GM12878 (cell line): ENCODE measurements around the gene UPP2. TPM values are rescaled to one million over a fixed set of nuclear protein-coding genes. Genes with fewer than 3 reads are reported as not detected.

ENCODE experiments used
- ATAC-seq: fragments of 200-7000 bp; cut with Tn5 transposase; 3 replicates; pipeline ENCODE4 v1.9.1; 2020; ENCODE audit warnings: mild to moderate bottlenecking, moderate library complexity
- BruUV-seq: library from RNA; stranded (reverse); fragments of 400-500 nt; replicated peaks from 2 replicates; lab custom pipeline; 2021; lab: Mats Ljungman, UMichigan
- CTCF ChIA-PET: fragments of 300-600 bp; sonication (Branson Sonifier 250); formaldehyde crosslinking; extraction: SDS; loops from one replicate; lab custom pipeline; 2021; ENCODE audit warnings: inconsistent platforms; lab: Yijun Ruan, JAX
- POLR2A ChIA-PET: fragments of 350-600 bp; formaldehyde crosslinking; extraction: SDS; loops from one replicate; lab custom pipeline; 2021; ENCODE audit warnings: inconsistent platforms; lab: Charles Lee
- RAD21 ChIA-PET: fragments of 300-600 bp; sonication (Branson Sonifier 250); formaldehyde crosslinking; loops from one replicate; lab custom pipeline; 2023; ENCODE audit warnings: antibody characterized with exemption; ENCODE audit not compliant: unreplicated experiment; lab: Charles Lee
- SMC1A ChIA-PET: fragments of 300-600 bp; sonication (Branson Sonifier 250); formaldehyde crosslinking; loops from one replicate; lab custom pipeline; 2023; ENCODE audit not compliant: unreplicated experiment, uncharacterized antibody; lab: Charles Lee
- DNase-seq: peaks from one replicate; pipeline ENCODE4 v3.0.0-alpha.2; 2011; ENCODE audit warnings: low read depth, low spot score
- FAIRE-seq: peaks from 3 replicates; lab custom pipeline; 2011; peaks lifted over from hg19 to GRCh38; lab: Jason Lieb, UNC
- H2AFZ ChIP-seq: 2 replicates; pipeline ENCODE4 v1.6.0; 2011; ENCODE audit warnings: low read depth, low read length, control low read depth; ENCODE audit not compliant: control insufficient read depth
- H3K27ac ChIP-seq: 2 replicates; pipeline ENCODE4 v1.5.1; 2011; ENCODE audit warnings: control low read depth; ENCODE audit not compliant: control insufficient read depth, insufficient read depth
- H3K27me3 ChIP-seq, 2 experiments: replicated peaks in 1 of 2; 2 replicates each; pipeline versions ENCODE4 v1.6.0 to v1.6.1; 2011; ENCODE audit warnings: low read length in 1 of 2; ENCODE audit not compliant: control insufficient read depth in 2 of 2, insufficient read depth in 2 of 2
- H3K36me3 ChIP-seq, 2 experiments: 2 replicates each; pipeline ENCODE4 v1.5.1; 2011; ENCODE audit warnings: low read length in 1 of 2; ENCODE audit not compliant: control insufficient read depth in 2 of 2, insufficient read depth in 2 of 2
- H3K4me1 ChIP-seq: 2 replicates; pipeline ENCODE4 v1.6.1; 2011; ENCODE audit warnings: mild to moderate bottlenecking, low read length, moderate library complexity, mixed read lengths; ENCODE audit not compliant: control insufficient read depth, insufficient read depth
- H3K4me2 ChIP-seq: 2 replicates; pipeline ENCODE4 v1.6.0; 2011; ENCODE audit warnings: control low read depth; ENCODE audit not compliant: control insufficient read depth, insufficient read depth
- H3K4me3 ChIP-seq: fragments of 200-600 bp; sonication (generic); 2 replicates; pipeline ENCODE4 v1.5.1; 2016
- H3K79me2 ChIP-seq: 2 replicates; pipeline ENCODE4 v1.6.0; 2011; ENCODE audit warnings: low read length; ENCODE audit not compliant: control insufficient read depth, insufficient read depth
- H3K9ac ChIP-seq: 2 replicates; pipeline ENCODE4 v1.8.0; 2011; ENCODE audit warnings: low read length, control low read depth, mixed read lengths; ENCODE audit not compliant: control insufficient read depth, insufficient read depth
- H3K9me3 ChIP-seq: replicated peaks from 3 replicates; pipeline ENCODE4 v1.5.1; 2011; ENCODE audit warnings: mild to moderate bottlenecking, low read length; ENCODE audit not compliant: control insufficient read depth, insufficient read depth
- H4K20me1 ChIP-seq: 2 replicates; pipeline ENCODE4 v1.6.0; 2011; ENCODE audit not compliant: control insufficient read depth, insufficient read depth
- BHLHE40 ChIP-seq, 2 experiments: fragments of 450-650 bp in 1 of 2; IDR thresholded peaks; 2 replicates each; pipeline ENCODE4 v1.6.1; 2011 to 2017; ENCODE audit warnings: low read depth in 2 of 2, borderline replicate concordance in 1 of 2, improper control_type of control experiment in 1 of 2, low read length in 1 of 2, mild to moderate bottlenecking in 1 of 2
- BMI1 ChIP-seq: fragments of 450-650 bp; IDR thresholded peaks from 2 replicates; pipeline ENCODE4 v1.6.1; 2016; ENCODE audit warnings: mild to moderate bottlenecking, moderate library complexity, borderline replicate concordance
- FOS ChIP-seq: IDR thresholded peaks from 3 replicates; pipeline ENCODE4 v1.6.1; 2011; ENCODE audit warnings: borderline replicate concordance; ENCODE audit not compliant: insufficient read length; ENCODE audit errors: extremely low read depth
- IRF4 ChIP-seq: IDR thresholded peaks from 2 replicates; pipeline ENCODE4 v1.6.1; 2011; ENCODE audit warnings: low read depth, low read length
- MYC ChIP-seq: IDR thresholded peaks from 2 replicates; pipeline ENCODE4 v1.6.1; 2011; ENCODE audit warnings: mild to moderate bottlenecking, low read length, moderate library complexity, inconsistent platforms; ENCODE audit not compliant: insufficient read depth, insufficient replicate concordance, insufficient read length, severe bottlenecking
- RBBP5 ChIP-seq: fragments of 200-600 bp; sonication (generic); conservative IDR thresholded peaks from 2 replicates; pipeline ENCODE4 v1.6.1; 2016
- RFX5 ChIP-seq: IDR thresholded peaks from 2 replicates; pipeline ENCODE4 v1.6.1; 2011; ENCODE audit warnings: low read depth, low read length, improper control_type of control experiment
- SMAD1 ChIP-seq: fragments of 450-650 bp; IDR thresholded peaks from 2 replicates; pipeline ENCODE4 v1.6.1; 2018; ENCODE audit warnings: mild to moderate bottlenecking, low read depth; ENCODE audit not compliant: partially characterized antibody
- SMC3 ChIP-seq: IDR thresholded peaks from 2 replicates; pipeline ENCODE4 v1.6.1; 2011; ENCODE audit warnings: low read length, improper control_type of control experiment, borderline replicate concordance
- STAT1 ChIP-seq: fragments of 450-650 bp; conservative IDR thresholded peaks from 2 replicates; pipeline ENCODE4 v1.6.1; 2014; ENCODE audit warnings: antibody characterized with exemption, mild to moderate bottlenecking
- YBX1 ChIP-seq: fragments of 450-650 bp; IDR thresholded peaks from 2 replicates; pipeline ENCODE4 v1.6.1; 2016; ENCODE audit warnings: antibody characterized with exemption
- ZNF622 ChIP-seq: fragments of 450-650 bp; IDR thresholded peaks from 2 replicates; pipeline ENCODE4 v1.6.1; 2017; ENCODE audit warnings: mild to moderate bottlenecking, inconsistent platforms
- WGBS: methylation state at CpG from one replicate; pipeline ENCODE4 v1.1.6; 2016; ENCODE audit warnings: low lambda C conversion rate; ENCODE audit not compliant: insufficient replicate concordance, insufficient coverage; ENCODE audit errors: missing lambda C conversion rate; 5-methylcytosine and 5-hydroxymethylcytosine counted together
- in situ Hi-C: fragments of 300-500 bp; cut with MboI; formaldehyde crosslinking; loops from 9 replicates; pipeline ENCODE4 v1.14.3; 2018; ENCODE audit warnings: mixed read lengths
- intact Hi-C: fragments of 100-400 bp; cut with micrococcal nuclease; formaldehyde crosslinking; loops from one replicate; pipeline ENCODE4 v1.14.2; 2022; ENCODE audit not compliant: unreplicated experiment
- polyA plus RNA-seq, 11 experiments: library from polyadenylated mRNA; depleted of rRNA in 4 of 11; unstranded in 6 of 11; stranded (reverse) in 5 of 11; fragments of >200 nt; fragmentation: Nextera tagmentation in 4 of 11; fragmentation: Illumina TruSeq in 1 of 11; extraction: Ambion mirVana in 4 of 11; extraction: Trizol in 1 of 11; gene quantifications; 1 replicate in 1 of 11; 2 replicates in 10 of 11; pipeline versions ENCODE4 v1.2.1 to v1.2.3, GENCODE V29; 2011 to 2016; ENCODE audit warnings: inconsistent platforms in 2 of 11, missing spikeins in 2 of 11, low read depth in 1 of 11
- total RNA-seq, 4 experiments: library from RNA; depleted of rRNA in 3 of 4; stranded (reverse); fragments of >200 nt in 3 of 4; fragmentation: Illumina TruSeq in 1 of 4; extraction: Trizol in 1 of 4; gene quantifications; 2 replicates each; pipeline versions ENCODE4 v1.2.1 to v1.2.3, GENCODE V29; 2013 to 2021
- TF ChIP-seq, protein P1 (sequence below): IDR thresholded peaks from 2 replicates; pipeline ENCODE4 v1.6.1; 2011; ENCODE audit warnings: low read depth, low read length, improper control_type of control experiment, borderline replicate concordance
- TF ChIP-seq, protein P2 (sequence below): fragments of 450-650 bp; formaldehyde crosslinking; IDR thresholded peaks from 2 replicates; pipeline ENCODE4 v1.4.0; 2020; ENCODE audit warnings: mild to moderate bottlenecking, moderate library complexity
- TF ChIP-seq, protein P3 (sequence below): fragments of 150-350 bp; IDR thresholded peaks from 2 replicates; pipeline ENCODE4 v1.6.1; 2016; ENCODE audit warnings: low read depth, low read length
- TF ChIP-seq, protein P4 (sequence below): fragments of 450-650 bp; IDR thresholded peaks from 2 replicates; pipeline ENCODE4 v1.6.1; 2017; ENCODE audit warnings: low read depth, mild to moderate bottlenecking, moderate library complexity

UPP2 gene
- total and polyA plus RNA-seq, 10 of the 15 experiments (the other 5 are each of a cell fraction or from before 2014, with no cell fraction given) = not detected

DNA sequence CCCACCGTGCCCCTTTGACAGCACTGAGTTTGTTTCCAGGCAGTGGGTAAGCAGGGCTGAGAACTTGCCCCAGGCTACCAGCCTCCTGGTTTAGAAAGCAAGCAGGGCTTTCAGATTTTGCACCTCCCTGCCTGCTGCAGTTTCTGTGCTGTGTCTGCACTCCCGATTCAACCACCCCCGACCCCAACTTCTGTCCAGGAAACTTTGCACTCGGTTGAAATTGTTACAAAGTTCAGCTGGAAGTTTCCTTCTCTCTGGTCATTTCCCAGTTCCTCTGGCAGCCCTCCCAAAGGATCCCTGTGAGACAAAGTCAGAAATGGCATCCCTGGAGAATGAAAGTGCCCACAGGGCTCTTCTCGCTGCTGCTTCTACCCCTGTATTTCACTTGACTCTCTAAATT, 12.4 kb upstream of the UPP2 start:
- Histone ChIP-seq H3K36me3 (no peaks in the 10 kb centered on the region), H3K79me2 (no peaks in the 10 kb centered on the region), H3K27ac (no peak overlapping the region), H4K20me1 (no peaks in the 10 kb centered on the region), H3K9me3 (no peaks in the 10 kb centered on the region; the same call in 2 of the 3 replicates), H3K4me1 (no peaks in the 10 kb centered on the region), H3K27me3 (no peaks in the 10 kb centered on the region), H3K4me2 (no peak overlapping the region), H3K4me3 (no peak overlapping the region), H2AFZ (no peak overlapping the region), H3K9ac (no peak overlapping the region)
- BruUV-seq = no TSS peak
- FAIRE-seq = no peak
- intact Hi-C loops (no loop called here), in situ Hi-C loops (no loop called here)
- ATAC-seq = no peak
- ChIA-PET SMC1A (no interaction called here), RAD21 (no interaction called here), POLR2A (no interaction called here), CTCF (interaction anchor here (1.2 kb wide), 1 partner anchor 65 kb away, joined by 3 read pairs; no protein-coding TSS in a partner anchor)
- WGBS = 13% methylated on average over 5 of the region's 5 CpGs
- DNase-seq = no peak
- TF ChIP-seq RBBP5 = no peak
- TF ChIP-seq BHLHE40 (IDR thresholded peaks at IDR 0.05; ENCODE audit: borderline replicate concordance in 1 of 2, low read depth in 2 of 2, low read length in 1 of 2) = no peak
- no peak for TF ChIP-seq SMAD1
- TF ChIP-seq IRF4 = no peak
- TF ChIP-seq, protein P1, sequence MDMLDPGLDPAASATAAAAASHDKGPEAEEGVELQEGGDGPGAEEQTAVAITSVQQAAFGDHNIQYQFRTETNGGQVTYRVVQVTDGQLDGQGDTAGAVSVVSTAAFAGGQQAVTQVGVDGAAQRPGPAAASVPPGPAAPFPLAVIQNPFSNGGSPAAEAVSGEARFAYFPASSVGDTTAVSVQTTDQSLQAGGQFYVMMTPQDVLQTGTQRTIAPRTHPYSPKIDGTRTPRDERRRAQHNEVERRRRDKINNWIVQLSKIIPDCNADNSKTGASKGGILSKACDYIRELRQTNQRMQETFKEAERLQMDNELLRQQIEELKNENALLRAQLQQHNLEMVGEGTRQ = no peak
- TF ChIP-seq RFX5 = no peak
- no peak for TF ChIP-seq STAT1
- TF ChIP-seq ZNF622 = no peak
- TF ChIP-seq, protein P2, sequence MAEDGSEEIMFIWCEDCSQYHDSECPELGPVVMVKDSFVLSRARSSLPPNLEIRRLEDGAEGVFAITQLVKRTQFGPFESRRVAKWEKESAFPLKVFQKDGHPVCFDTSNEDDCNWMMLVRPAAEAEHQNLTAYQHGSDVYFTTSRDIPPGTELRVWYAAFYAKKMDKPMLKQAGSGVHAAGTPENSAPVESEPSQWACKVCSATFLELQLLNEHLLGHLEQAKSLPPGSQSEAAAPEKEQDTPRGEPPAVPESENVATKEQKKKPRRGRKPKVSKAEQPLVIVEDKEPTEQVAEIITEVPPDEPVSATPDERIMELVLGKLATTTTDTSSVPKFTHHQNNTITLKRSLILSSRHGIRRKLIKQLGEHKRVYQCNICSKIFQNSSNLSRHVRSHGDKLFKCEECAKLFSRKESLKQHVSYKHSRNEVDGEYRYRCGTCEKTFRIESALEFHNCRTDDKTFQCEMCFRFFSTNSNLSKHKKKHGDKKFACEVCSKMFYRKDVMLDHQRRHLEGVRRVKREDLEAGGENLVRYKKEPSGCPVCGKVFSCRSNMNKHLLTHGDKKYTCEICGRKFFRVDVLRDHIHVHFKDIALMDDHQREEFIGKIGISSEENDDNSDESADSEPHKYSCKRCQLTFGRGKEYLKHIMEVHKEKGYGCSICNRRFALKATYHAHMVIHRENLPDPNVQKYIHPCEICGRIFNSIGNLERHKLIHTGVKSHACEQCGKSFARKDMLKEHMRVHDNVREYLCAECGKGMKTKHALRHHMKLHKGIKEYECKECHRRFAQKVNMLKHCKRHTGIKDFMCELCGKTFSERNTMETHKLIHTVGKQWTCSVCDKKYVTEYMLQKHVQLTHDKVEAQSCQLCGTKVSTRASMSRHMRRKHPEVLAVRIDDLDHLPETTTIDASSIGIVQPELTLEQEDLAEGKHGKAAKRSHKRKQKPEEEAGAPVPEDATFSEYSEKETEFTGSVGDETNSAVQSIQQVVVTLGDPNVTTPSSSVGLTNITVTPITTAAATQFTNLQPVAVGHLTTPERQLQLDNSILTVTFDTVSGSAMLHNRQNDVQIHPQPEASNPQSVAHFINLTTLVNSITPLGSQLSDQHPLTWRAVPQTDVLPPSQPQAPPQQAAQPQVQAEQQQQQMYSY = no peak
- no peak for TF ChIP-seq MYC
- TF ChIP-seq BMI1 = no peak
- TF ChIP-seq, protein P3, sequence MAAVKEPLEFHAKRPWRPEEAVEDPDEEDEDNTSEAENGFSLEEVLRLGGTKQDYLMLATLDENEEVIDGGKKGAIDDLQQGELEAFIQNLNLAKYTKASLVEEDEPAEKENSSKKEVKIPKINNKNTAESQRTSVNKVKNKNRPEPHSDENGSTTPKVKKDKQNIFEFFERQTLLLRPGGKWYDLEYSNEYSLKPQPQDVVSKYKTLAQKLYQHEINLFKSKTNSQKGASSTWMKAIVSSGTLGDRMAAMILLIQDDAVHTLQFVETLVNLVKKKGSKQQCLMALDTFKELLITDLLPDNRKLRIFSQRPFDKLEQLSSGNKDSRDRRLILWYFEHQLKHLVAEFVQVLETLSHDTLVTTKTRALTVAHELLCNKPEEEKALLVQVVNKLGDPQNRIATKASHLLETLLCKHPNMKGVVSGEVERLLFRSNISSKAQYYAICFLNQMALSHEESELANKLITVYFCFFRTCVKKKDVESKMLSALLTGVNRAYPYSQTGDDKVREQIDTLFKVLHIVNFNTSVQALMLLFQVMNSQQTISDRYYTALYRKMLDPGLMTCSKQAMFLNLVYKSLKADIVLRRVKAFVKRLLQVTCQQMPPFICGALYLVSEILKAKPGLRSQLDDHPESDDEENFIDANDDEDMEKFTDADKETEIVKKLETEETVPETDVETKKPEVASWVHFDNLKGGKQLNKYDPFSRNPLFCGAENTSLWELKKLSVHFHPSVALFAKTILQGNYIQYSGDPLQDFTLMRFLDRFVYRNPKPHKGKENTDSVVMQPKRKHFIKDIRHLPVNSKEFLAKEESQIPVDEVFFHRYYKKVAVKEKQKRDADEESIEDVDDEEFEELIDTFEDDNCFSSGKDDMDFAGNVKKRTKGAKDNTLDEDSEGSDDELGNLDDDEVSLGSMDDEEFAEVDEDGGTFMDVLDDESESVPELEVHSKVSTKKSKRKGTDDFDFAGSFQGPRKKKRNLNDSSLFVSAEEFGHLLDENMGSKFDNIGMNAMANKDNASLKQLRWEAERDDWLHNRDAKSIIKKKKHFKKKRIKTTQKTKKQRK = no peak
- TF ChIP-seq SMC3 = no peak
- no peak for TF ChIP-seq FOS
- TF ChIP-seq YBX1 = no peak
- TF ChIP-seq, protein P4, sequence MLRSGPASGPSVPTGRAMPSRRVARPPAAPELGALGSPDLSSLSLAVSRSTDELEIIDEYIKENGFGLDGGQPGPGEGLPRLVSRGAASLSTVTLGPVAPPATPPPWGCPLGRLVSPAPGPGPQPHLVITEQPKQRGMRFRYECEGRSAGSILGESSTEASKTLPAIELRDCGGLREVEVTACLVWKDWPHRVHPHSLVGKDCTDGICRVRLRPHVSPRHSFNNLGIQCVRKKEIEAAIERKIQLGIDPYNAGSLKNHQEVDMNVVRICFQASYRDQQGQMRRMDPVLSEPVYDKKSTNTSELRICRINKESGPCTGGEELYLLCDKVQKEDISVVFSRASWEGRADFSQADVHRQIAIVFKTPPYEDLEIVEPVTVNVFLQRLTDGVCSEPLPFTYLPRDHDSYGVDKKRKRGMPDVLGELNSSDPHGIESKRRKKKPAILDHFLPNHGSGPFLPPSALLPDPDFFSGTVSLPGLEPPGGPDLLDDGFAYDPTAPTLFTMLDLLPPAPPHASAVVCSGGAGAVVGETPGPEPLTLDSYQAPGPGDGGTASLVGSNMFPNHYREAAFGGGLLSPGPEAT = no peak
